Activated T-helper 17 cell treated with anti-CD3 and anti-CD28 coated beads, Interleukin-2, amount 50 U/mL, for 72 hours (primary cell): ENCODE measurements around the gene TPM2. TPM values are rescaled to one million over a fixed set of nuclear protein-coding genes. Genes with fewer than 3 reads are reported as not detected.
A peak's percentile ranks its signal among the peaks of the same experiment; 100 is the strongest.

Source experiments
- ATAC-seq: fragments of 150-1000 bp; cut with Tn5 transposase; replicated peaks from 2 replicates; pipeline ENCODE4 v1.10.0; 2021; ENCODE audit warnings: mild to moderate bottlenecking, moderate library complexity
- H3K27ac Mint-ChIP-seq: one replicate; pipeline ENCODE4 v1.8.0; 2022; ENCODE audit warnings: mixed read lengths
- H3K27me3 Mint-ChIP-seq: one replicate; pipeline ENCODE4 v1.8.0; 2022; ENCODE audit warnings: mixed read lengths
- H3K36me3 Mint-ChIP-seq: one replicate; pipeline ENCODE4 v1.8.0; 2022; ENCODE audit warnings: low read depth, mild to moderate bottlenecking, mixed read lengths
- H3K4me1 Mint-ChIP-seq: one replicate; pipeline ENCODE4 v1.8.0; 2022; ENCODE audit warnings: mixed read lengths
- H3K4me3 Mint-ChIP-seq: one replicate; pipeline ENCODE4 v1.8.0; 2022; ENCODE audit warnings: mild to moderate bottlenecking, mixed read lengths
- H3K9me3 Mint-ChIP-seq: one replicate; pipeline ENCODE4 v1.8.0; 2022; ENCODE audit warnings: mixed read lengths
- total RNA-seq, 2 donors: library from RNA; stranded (reverse); gene quantifications; one replicate each; pipeline ENCODE4 v1.2.3, GENCODE V29; 2022

TPM2 gene
- total RNA-seq, 2 donors from 2014 or later, result 4.1 to 6.2 TPM

DNA sequence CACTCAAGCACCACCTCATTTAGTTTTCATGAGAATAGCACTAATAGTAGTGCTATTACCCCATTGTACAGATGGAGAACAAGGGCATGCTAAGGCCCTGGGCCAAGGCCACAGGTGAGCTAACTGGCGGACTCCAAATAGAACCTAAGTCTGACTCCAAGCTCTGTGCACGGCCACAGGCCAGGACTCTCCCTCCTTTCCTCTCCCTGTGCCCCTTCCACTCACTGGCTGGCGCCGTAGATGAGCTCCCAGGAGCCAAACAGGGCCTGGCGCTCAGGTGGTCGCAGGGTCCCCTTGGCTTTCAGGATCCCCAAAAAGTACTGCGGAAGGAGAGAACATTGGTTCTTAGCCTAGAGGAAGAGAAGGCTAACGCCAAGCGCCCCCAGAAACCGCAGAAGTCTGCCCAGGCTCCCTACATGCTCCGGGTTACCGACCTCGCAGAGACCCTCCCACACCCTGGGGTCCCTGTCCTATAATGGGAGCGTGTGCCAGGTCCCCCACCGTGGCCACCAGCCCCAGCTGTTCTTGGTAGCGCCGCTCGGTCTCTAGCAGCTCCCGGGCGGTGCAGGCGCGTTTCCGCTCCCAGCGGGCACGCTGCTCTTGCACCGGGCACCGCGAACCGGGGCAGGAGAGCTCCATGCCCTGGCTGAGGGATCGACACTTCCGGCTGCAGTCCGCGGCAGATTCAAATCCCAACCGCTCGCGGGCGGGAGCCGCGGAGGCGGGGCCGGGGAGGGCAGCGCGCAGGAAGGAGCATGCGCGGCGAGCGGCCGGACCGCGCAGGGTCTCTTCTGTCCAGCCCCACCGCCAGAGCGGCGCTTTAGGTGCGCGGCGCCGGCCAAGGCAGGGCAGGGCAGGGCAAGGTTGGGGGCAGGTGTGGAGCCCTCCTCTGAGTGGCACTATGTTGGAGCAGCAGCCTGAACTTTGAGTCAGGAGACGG, 24.9 kb downstream of the TPM2 start, which contains the start of gene ARHGEF39:
Gene ARHGEF39 (minus strand): TSS at position 665 of the 940 bp plus-strand sequence. CDS start 26 bp downstream, at position 639.
- peaks cover 42% of the 10 kb centered on the region for H3K4me1 Mint-ChIP-seq

DNA sequence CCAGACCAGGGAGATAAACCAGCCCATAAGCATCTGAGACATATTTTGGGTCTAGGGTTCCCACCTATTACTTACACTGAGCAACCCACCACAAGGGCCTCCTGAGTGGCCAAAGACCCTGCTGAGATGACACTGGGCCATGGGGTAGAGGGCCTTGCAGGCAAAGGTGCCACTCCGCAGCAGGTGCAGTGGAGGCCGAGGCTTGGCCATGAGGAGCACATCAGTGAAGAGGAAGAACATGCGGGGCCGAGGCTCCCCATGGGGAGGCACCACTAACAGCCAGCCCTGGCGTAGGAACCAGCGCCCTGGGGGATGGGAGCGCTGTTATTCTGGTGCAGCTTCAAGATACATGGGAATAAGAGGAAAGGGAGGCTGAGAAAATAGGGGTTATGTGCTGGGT, 27.3 kb downstream of the TPM2 start:
- Mint-ChIP-seq H3K9me3 (no peaks in the 10 kb centered on the region), H3K4me3 (peak overlapping the region; percentile 98), H3K36me3 (peaks cover 55% of the 10 kb centered on the region), H3K27me3 (no peaks in the 10 kb centered on the region), H3K4me1 (peaks cover 58% of the 10 kb centered on the region), H3K27ac (peak overlapping the region; percentile 82)
- ATAC-seq, result no peak

More for the DNA sequence above, 24.9 kb downstream of the TPM2 start, which contains the start of gene ARHGEF39:
- H3K27me3 Mint-ChIP-seq, result no peaks in the 10 kb centered on the region
- peak within 1 kb of the TSS; percentile 98 for H3K4me3 Mint-ChIP-seq
- no peaks in the 10 kb centered on the region for H3K9me3 Mint-ChIP-seq
- ATAC-seq, result peak; percentile 89
- peak within 1 kb of the TSS; percentile 73 for H3K27ac Mint-ChIP-seq
- peaks cover 32% of the 10 kb centered on the region for H3K36me3 Mint-ChIP-seq

DNA sequence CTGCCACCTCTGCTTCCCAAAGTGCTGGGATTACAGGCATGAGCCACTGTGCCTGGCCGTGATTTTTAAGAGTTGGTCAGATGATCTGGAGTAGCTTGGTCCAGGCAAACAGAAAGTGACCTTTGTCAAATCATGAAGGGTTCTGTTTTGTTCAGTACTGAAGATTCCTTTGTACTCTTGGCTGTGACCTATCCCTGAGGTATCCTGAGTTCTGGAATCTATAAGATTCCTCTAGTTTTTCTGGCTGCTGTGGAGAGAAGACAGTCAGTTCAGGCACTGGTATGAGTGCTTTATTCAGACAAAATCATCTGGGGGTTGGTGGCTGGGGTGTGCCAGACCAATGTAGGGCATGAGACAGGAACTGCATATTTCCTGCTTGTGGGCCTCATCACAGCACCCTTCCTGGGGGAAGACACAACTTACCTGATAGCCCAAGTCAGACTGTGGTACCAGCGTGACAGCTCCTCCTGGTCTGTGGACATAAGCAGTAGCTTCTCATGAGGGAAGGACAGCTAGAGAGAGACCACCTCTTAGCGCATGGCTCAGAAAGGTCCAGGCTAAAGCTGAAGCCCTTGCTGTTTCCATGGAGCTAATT, 27.9 kb downstream of the TPM2 start:
- no peaks in the 10 kb centered on the region for H3K27me3 Mint-ChIP-seq
- H3K4me3 Mint-ChIP-seq, result peak overlapping the region; percentile 98
- peaks cover 64% of the 10 kb centered on the region for H3K4me1 Mint-ChIP-seq
- H3K36me3 Mint-ChIP-seq, result peaks cover 61% of the 10 kb centered on the region
- H3K9me3 Mint-ChIP-seq, result no peaks in the 10 kb centered on the region
- peak overlapping the region; percentile 82 for H3K27ac Mint-ChIP-seq
- ATAC-seq, result no peak

DNA sequence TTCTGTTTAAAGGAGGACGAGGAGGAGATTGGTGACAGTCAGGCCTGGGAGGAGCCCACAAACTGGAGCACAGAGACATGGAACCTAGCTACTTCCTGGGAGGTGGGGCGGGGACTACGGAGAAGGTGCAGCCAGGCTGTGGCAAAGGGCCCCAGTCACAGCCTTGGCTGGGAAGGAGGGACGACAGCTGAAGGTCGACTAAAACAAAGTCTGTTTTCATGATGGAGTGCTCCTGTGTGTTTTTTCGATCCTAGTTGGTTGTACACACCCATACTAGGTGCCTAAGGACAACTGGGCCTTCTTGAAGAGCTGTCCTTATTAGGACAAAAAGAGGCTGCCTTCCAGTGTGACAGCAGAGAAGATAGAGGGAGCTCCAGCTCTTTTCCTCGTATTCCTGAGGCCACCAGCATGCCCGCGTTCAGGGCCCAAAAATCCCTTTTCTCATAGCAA, 28.7 kb downstream of the TPM2 start:
- Mint-ChIP-seq H3K4me3 (peak overlapping the region; percentile 98), H3K4me1 (peaks cover 67% of the 10 kb centered on the region)
- no peak for ATAC-seq

DNA sequence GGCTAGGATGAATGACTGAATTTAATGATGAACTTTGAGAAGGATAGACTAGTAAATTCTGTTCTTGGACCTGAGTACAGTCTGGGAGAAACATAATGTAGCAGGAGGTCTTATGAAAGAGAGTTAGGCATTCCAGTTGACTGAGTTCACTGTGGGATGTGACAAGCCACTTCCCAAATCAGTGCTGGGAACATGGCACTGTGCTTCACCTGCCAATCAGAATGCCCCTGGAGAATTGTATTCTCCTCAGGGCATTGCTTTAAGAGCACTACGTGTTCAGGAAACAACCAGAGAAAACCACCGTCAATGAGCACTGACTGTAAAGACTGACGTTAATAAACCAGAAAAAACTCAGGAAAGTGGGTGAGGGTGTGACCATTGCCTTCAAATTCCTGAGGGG, 30.4 kb downstream of the TPM2 start:
- no peaks in the 10 kb centered on the region for H3K27me3 Mint-ChIP-seq
- H3K9me3 Mint-ChIP-seq, result no peaks in the 10 kb centered on the region
- H3K27ac Mint-ChIP-seq, result peak overlapping the region; percentile 99
- H3K4me3 Mint-ChIP-seq, result peak overlapping the region; percentile 98
- peaks cover 66% of the 10 kb centered on the region for H3K4me1 Mint-ChIP-seq
- H3K36me3 Mint-ChIP-seq, result peaks cover 62% of the 10 kb centered on the region
- no peak for ATAC-seq

More for the DNA sequence above, 28.7 kb downstream of the TPM2 start:
- H3K9me3 Mint-ChIP-seq, result no peaks in the 10 kb centered on the region
- H3K27me3 Mint-ChIP-seq, result no peaks in the 10 kb centered on the region
- peaks cover 62% of the 10 kb centered on the region for H3K36me3 Mint-ChIP-seq
- peak overlapping the region; percentile 70 for H3K27ac Mint-ChIP-seq

DNA sequence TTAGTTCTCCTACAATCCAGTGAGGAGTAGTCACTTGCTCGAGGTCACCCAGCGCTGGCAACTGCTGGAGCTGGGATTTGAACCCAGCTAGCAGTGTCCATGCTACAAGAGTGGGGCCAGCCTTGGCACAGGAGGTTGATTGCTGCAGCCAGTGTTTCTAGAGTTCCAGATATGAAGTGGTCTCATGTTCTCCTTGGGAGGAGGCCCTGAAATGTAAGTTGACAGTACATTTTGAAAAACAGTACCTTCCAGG, 30.8 kb downstream of the TPM2 start:
- Mint-ChIP-seq H3K4me1 (peaks cover 64% of the 10 kb centered on the region), H3K4me3 (peak overlapping the region; percentile 98), H3K36me3 (peaks cover 62% of the 10 kb centered on the region), H3K27me3 (no peaks in the 10 kb centered on the region), H3K9me3 (no peaks in the 10 kb centered on the region), H3K27ac (peak overlapping the region; percentile 99)
- no peak for ATAC-seq

DNA sequence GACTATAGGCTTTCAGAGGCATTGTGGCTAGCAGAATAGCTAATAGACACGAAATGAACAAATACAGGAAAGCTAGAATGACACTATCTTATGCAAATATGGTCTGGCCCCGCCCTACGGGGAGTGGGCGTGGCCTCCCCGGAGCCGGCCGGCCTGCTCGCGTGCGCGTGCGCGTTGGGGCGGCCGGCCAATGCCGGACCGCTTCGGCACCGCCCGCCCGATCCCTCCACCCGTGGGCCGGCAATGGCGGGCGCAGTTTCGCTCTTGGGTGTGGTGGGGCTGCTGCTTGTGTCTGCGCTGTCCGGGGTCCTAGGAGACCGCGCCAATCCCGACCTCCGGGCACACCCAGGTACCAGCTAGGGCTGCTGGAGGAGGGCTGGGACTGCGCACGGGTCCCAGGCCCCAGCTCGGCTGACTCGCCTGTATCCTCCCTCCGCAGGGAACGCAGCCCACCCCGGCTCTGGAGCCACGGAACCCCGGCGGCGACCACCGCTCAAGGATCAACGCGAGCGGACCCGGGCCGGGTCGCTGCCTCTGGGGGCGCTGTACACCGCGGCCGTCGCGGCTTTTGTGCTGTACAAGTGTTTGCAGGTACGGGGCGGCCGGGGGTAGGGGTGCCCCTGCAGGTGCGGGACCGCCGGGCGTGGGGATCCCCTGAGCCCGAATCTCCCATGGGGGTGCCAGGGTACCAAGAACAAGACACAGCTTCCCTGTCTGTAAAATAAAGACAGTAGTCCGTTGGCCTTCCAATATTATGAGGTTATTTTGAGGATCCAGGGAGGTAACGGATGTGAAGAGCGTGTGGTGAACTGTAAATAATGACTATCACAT, 31.4 kb downstream of the TPM2 start, which contains the start of gene CCDC107:
Gene CCDC107 (plus strand): TSS at position 156 of the 831 bp plus-strand sequence. CDS start 88 bp downstream, at position 244.
- no peaks in the 10 kb centered on the region for H3K27me3 Mint-ChIP-seq
- peak within 1 kb of the TSS; percentile 98 for H3K4me3 Mint-ChIP-seq
- peak within 1 kb of the TSS; percentile 99 for H3K27ac Mint-ChIP-seq
- H3K36me3 Mint-ChIP-seq, result peaks cover 62% of the 10 kb centered on the region
- peaks cover 58% of the 10 kb centered on the region for H3K4me1 Mint-ChIP-seq
- no peaks in the 10 kb centered on the region for H3K9me3 Mint-ChIP-seq
- peak; percentile 57 for ATAC-seq

DNA sequence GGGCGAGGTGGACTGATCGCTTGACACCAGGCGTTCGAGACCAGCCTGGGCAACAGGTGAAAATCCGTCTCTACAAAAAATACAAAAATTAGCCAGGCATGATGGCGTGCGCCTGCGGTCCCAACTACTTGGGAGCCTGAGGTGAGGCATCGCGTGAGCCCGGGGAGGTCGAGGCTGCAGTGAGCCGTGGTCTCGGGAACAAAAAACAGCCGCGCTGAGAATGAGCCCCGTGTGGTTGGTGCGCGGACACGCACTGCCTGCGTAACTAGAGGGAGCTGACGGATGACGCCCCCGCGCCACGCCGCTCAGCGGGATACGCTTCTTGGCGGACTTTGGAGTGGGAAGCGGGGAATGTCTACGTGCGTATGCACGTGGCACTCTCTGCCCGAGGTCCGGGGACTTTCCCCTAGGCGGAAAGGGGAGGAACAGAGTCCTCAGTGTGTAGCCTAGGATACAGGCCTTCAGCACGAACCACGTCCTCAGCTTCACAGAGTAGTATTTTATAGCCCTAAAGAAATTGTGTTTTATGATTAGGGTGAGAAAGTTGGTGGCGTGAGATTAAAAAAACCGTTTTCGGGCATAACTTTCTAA, 32.1 kb downstream of the TPM2 start, which contains the start of gene RMRP:
Gene RMRP (minus strand): TSS at position 474 of the 591 bp plus-strand sequence.
- ATAC-seq, result peak; percentile 94
- Mint-ChIP-seq H3K4me1 (peaks cover 52% of the 10 kb centered on the region), H3K4me3 (peak within 1 kb of the TSS; percentile 98), H3K9me3 (no peaks in the 10 kb centered on the region), H3K27me3 (no peaks in the 10 kb centered on the region), H3K36me3 (peaks cover 58% of the 10 kb centered on the region), H3K27ac (peak within 1 kb of the TSS; percentile 99)

DNA sequence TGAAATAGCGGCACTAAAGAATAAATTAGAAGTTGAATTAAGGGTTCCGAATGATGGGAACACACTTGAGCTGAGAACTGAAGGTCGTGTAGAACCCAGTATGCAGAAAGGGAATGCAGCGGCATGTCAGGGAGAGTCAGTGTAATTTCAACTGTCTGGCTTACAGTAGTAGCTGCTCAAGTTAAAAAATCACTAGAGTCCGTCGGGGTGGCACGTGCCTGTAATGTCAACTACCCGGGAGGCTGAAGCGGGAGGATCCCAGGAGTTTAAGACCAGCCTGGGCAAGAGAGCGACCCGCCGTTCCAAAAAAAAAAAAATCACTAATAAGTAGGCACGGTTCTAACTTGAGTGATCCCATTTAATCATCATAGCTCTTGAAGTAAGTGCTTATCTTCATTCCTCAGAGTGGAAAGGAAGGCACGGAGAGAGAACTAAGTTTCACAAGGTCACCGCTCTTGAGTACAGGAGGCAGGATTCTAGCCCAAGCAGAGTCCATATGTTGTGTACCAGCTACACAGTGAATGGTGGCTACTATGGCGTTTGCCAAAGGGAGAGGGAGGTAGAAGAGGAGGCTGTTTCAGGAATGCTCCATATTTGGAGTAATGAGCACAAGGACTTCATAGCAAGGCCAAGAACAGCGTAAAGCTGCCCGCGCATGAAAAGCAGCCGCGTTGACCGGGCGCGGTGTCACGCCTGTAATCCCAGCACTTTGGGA, 32.7 kb downstream of the TPM2 start:
- Mint-ChIP-seq H3K27ac (peak overlapping the region; percentile 99), H3K4me1 (peaks cover 46% of the 10 kb centered on the region), H3K36me3 (peaks cover 52% of the 10 kb centered on the region), H3K9me3 (no peaks in the 10 kb centered on the region), H3K4me3 (peak overlapping the region; percentile 98), H3K27me3 (no peaks in the 10 kb centered on the region)
- no peak for ATAC-seq

DNA sequence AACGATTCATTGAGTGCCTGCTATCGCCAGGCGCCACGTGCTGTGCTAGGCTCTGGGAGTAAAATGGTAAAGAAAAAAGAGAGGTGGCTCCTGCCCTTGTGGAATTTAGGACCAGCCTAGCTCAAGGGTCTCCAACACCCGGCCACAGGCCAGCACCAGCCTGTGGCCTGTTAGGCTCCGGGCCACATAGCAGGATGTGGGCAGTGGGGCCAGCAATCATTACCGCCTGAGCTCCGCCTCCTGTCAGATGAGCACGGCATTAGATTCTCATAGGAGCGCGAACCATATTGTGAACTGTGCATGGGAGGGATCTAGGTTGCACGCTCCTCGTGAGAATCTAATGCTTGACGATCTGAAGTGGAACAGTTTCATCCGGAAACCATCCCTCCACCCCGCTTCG, 33.4 kb downstream of the TPM2 start:
- Mint-ChIP-seq H3K4me1 (peaks cover 44% of the 10 kb centered on the region), H3K27me3 (no peaks in the 10 kb centered on the region), H3K9me3 (no peaks in the 10 kb centered on the region), H3K27ac (peak overlapping the region; percentile 99), H3K36me3 (peaks cover 45% of the 10 kb centered on the region), H3K4me3 (peak overlapping the region; percentile 98)
- no peak for ATAC-seq

DNA sequence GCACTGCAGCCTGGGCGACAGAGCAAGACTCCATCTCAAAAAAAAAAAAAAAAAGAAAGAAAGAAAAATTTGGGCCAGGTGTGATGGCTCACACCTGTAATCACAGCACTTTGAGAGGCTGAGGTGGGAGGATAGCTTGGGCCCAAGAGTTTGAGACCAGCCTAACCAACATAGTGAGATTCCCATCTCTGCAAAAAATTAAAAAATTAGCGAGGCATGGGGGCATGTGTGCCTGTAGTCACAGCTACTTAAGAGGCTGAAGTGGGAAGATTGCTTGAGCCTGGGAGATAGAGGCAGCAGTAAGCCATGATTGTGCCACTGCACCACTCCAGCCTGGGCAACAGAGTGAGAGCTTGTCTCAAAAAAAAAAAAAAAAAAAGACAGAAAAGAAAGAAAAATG, 36.1 kb downstream of the TPM2 start:
- Mint-ChIP-seq H3K4me3 (no peak overlapping the region), H3K27me3 (no peaks in the 10 kb centered on the region), H3K36me3 (peaks cover 38% of the 10 kb centered on the region), H3K4me1 (peaks cover 34% of the 10 kb centered on the region), H3K27ac (peak overlapping the region; percentile 66), H3K9me3 (no peaks in the 10 kb centered on the region)
- ATAC-seq, result no peak

DNA sequence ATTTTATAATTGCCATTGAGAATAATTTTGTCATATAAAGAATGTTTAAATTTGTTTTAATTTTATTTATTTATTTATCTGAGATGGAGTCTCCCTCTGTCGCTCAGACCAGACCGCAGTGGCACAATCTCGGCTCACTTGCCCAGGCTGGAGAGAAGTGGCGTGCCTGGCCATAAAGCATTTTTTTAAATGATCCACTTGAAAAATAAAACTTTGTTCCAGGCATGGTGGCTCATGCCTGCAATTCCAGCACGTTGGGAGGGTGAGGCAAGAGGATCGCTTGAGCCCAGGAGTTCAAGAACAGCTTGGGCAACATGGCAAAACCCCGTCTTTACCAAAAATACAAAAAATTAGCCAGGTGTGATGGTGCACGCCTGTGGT, 36.9 kb downstream of the TPM2 start:
- Mint-ChIP-seq H3K9me3 (no peaks in the 10 kb centered on the region), H3K27ac (no peak overlapping the region), H3K36me3 (peaks cover 38% of the 10 kb centered on the region), H3K4me3 (no peak overlapping the region), H3K4me1 (peaks cover 39% of the 10 kb centered on the region), H3K27me3 (no peaks in the 10 kb centered on the region)
- no peak for ATAC-seq
